ENCODE data around the gene JAGN1.
"Not testable (repeated sequence)": the region's sequence is repeated elsewhere in the genome, so short reads cannot be mapped to it uniquely, and the experiment has no call there.

The JAGN1 gene

GRCh38 chr3:9875448-9875847 lies 15.0 kb upstream of the JAGN1 start:
- H3K4me3 ChIP-seq (ENCODE audit: low read length) = no peak overlapping the region
- TF ChIP-seq CTCF (conservative IDR thresholded peaks at IDR 0.05; ENCODE audit: low read depth, low read length) = no peak
- DNase-seq (ENCODE audit: low read depth) = no peak

GRCh38 chr3:9876255-9876654 lies 14.2 kb upstream of the JAGN1 start:
- not testable (repeated sequence) for DNase-seq (ENCODE audit: low read depth); H3K4me3 ChIP-seq (ENCODE audit: low read length)

- TF ChIP-seq CTCF (conservative IDR thresholded peaks at IDR 0.05; ENCODE audit: low read depth, low read length) = no peak
- no peak overlapping the region for H3K4me3 ChIP-seq (ENCODE audit: low read length)
Observed at GRCh38 chr3:9876991-9877390, 13.4 kb upstream of the JAGN1 start.

GRCh38 chr3:9878700-9879099 lies 11.7 kb upstream of the JAGN1 start:
- DNase-seq (ENCODE audit: low read depth) = no peak
- TF ChIP-seq CTCF (conservative IDR thresholded peaks at IDR 0.05; ENCODE audit: low read depth, low read length) = no peak
- no peak overlapping the region for H3K4me3 ChIP-seq (ENCODE audit: low read length)

More at GRCh38 chr3:9876991-9877390, 13.4 kb upstream of the JAGN1 start:
- no peak for DNase-seq (ENCODE audit: low read depth)

- no peak within 1 kb of the TSS for H3K4me3 ChIP-seq (ENCODE audit: low read length)
- no peak for TF ChIP-seq CTCF (conservative IDR thresholded peaks at IDR 0.05; ENCODE audit: low read depth, low read length)
- no peak for DNase-seq (ENCODE audit: low read depth)
Observed at GRCh38 chr3:9879830-9880549, 10.4 kb upstream of the JAGN1 start, which contains the start of gene CIDEC. Gene CIDEC (minus strand): TSS chr3:9880253. CDS start chr3:9878486, 1,767 bp downstream.

GRCh38 chr3:9881441-9881840 lies 9.0 kb upstream of the JAGN1 start:
- no peak for TF ChIP-seq CTCF (conservative IDR thresholded peaks at IDR 0.05; ENCODE audit: low read depth, low read length)
- H3K4me3 ChIP-seq (ENCODE audit: low read length) = no peak overlapping the region
- no peak for DNase-seq (ENCODE audit: low read depth)

GRCh38 chr3:9883706-9884554 lies 6.5 kb upstream of the JAGN1 start:
- H3K4me3 ChIP-seq (ENCODE audit: low read length) = no peak overlapping the region
- TF ChIP-seq CTCF (conservative IDR thresholded peaks at IDR 0.05; ENCODE audit: low read depth, low read length) = no peak
- DNase-seq (ENCODE audit: low read depth) = no peak

Data from retinal pigment epithelial cell (primary cell).